ENCODE data around the gene FOXO3. TPM values are rescaled to one million over a fixed set of nuclear protein-coding genes. Genes with fewer than 3 reads are reported as not detected.
"Not testable (repeated sequence)": the region's sequence is repeated elsewhere in the genome, so short reads cannot be mapped to it uniquely, and the experiment has no call there.

The FOXO3 gene
- total RNA-seq, 1 donor from 2014 or later: 49.2 TPM

GRCh38 chr6:108658174-108658573 is 97.5 kb downstream of the FOXO3 start:
- DNase-seq (ENCODE audit: low read depth): no peak

GRCh38 chr6:108658785-108659184 is 98.1 kb downstream of the FOXO3 start:
- DNase-seq (ENCODE audit: low read depth): not testable (repeated sequence)

- DNase-seq (ENCODE audit: low read depth): no peak
Measured at GRCh38 chr6:108660251-108660650, 99.5 kb downstream of the FOXO3 start.

GRCh38 chr6:108661430-108661829 is 100.7 kb downstream of the FOXO3 start:
- peak; percentile 76 for DNase-seq (ENCODE audit: low read depth)

- DNase-seq (ENCODE audit: low read depth): peak; percentile 28
Measured at GRCh38 chr6:108661982-108662381, 101.3 kb downstream of the FOXO3 start.

GRCh38 chr6:108662702-108663101 is 102.0 kb downstream of the FOXO3 start:
- DNase-seq (ENCODE audit: low read depth): no peak

- DNase-seq (ENCODE audit: low read depth): not testable (repeated sequence)
Measured at GRCh38 chr6:108663494-108664064, 102.9 kb downstream of the FOXO3 start.

GRCh38 chr6:108665495-108666196 is 104.9 kb downstream of the FOXO3 start:
- DNase-seq (ENCODE audit: low read depth): no peak

GRCh38 chr6:108666656-108667260 is 106.0 kb downstream of the FOXO3 start:
- no peak for DNase-seq (ENCODE audit: low read depth)

GRCh38 chr6:108667993-108668392 is 107.3 kb downstream of the FOXO3 start:
- DNase-seq (ENCODE audit: low read depth): peak; percentile 27

GRCh38 chr6:108669673-108670072 is 109.0 kb downstream of the FOXO3 start:
- no peak for DNase-seq (ENCODE audit: low read depth)

GRCh38 chr6:108671175-108671574 is 110.5 kb downstream of the FOXO3 start:
- DNase-seq (ENCODE audit: low read depth): no peak

- DNase-seq (ENCODE audit: low read depth): no peak
Measured at GRCh38 chr6:108671790-108672189, 111.1 kb downstream of the FOXO3 start.

- DNase-seq (ENCODE audit: low read depth): no peak
Measured at GRCh38 chr6:108672641-108673040, 111.9 kb downstream of the FOXO3 start.

- no peak for DNase-seq (ENCODE audit: low read depth)
Measured at GRCh38 chr6:108673153-108673552, 112.4 kb downstream of the FOXO3 start.

GRCh38 chr6:108673602-108674001 is 112.9 kb downstream of the FOXO3 start:
- no peak for DNase-seq (ENCODE audit: low read depth)

- DNase-seq (ENCODE audit: low read depth): peak; percentile 36
Measured at GRCh38 chr6:108675226-108676200, 114.8 kb downstream of the FOXO3 start.

GRCh38 chr6:108676555-108676954 is 115.8 kb downstream of the FOXO3 start:
- no peak for DNase-seq (ENCODE audit: low read depth)

GRCh38 chr6:108677357-108677756 is 116.6 kb downstream of the FOXO3 start:
- DNase-seq (ENCODE audit: low read depth): peak; percentile 50

- no peak for DNase-seq (ENCODE audit: low read depth)
Measured at GRCh38 chr6:108677894-108678293, 117.2 kb downstream of the FOXO3 start.

- not testable (repeated sequence) for DNase-seq (ENCODE audit: low read depth)
Measured at GRCh38 chr6:108680314-108680713, 119.6 kb downstream of the FOXO3 start.

Measured in myocyte (in vitro differentiated cells).